IMR-90 (cell line): ENCODE data around the gene MSMO1. TPM values are rescaled to one million over a fixed set of nuclear protein-coding genes. Genes with fewer than 3 reads are reported as not detected.

Source experiments
- ATAC-seq: fragments of 200-7000 bp; cut with Tn5 transposase; 2 replicates; pipeline ENCODE4 v1.9.1; 2020; ENCODE audit warnings: low read depth, mild to moderate bottlenecking, moderate library complexity
- BruUV-seq: library from RNA; stranded (reverse); fragments of 400-500 nt; replicated peaks from 2 replicates; lab custom pipeline; 2021; lab: Mats Ljungman, UMichigan
- CTCF ChIA-PET: fragments of 300-600 bp; formaldehyde crosslinking; extraction: SDS; loops from one replicate; lab custom pipeline; 2021; ENCODE audit warnings: antibody characterized with exemption; lab: Yijun Ruan, JAX
- POLR2A ChIA-PET: fragments of 300-600 bp; sonication (Branson Sonifier 250); formaldehyde crosslinking; loops from one replicate; lab custom pipeline; 2022; ENCODE audit warnings: antibody characterized with exemption; ENCODE audit not compliant: unreplicated experiment; lab: Charles Lee
- DNase-seq: peaks from one replicate; pipeline ENCODE4 v3.0.0; 2013
- H2AFZ ChIP-seq: replicated peaks from 2 replicates; pipeline ENCODE3; 2013; ENCODE audit warnings: low read length, mild to moderate bottlenecking; ENCODE audit not compliant: poor library complexity
- H2AK5ac ChIP-seq: 2 replicates; pipeline ENCODE4 v1.6.1; 2013; ENCODE audit warnings: low read depth, low read length, inconsistent platforms
- H2AK9ac ChIP-seq: replicated peaks from 2 replicates; pipeline ENCODE3; 2013; ENCODE audit warnings: mild to moderate bottlenecking, low read depth, low read length, moderate library complexity; ENCODE audit not compliant: poor library complexity
- H2BK120ac ChIP-seq: 2 replicates; pipeline ENCODE4 v1.6.1; 2013; ENCODE audit warnings: low read depth, low read length, inconsistent platforms
- H2BK15ac ChIP-seq: 3 replicates; pipeline ENCODE4 v1.6.1; 2013; ENCODE audit warnings: low read depth, low read length, inconsistent platforms
- H2BK20ac ChIP-seq: 2 replicates; pipeline ENCODE4 v1.6.1; 2013; ENCODE audit warnings: low read depth, mild to moderate bottlenecking, inconsistent platforms, low read length, moderate library complexity
- H2BK5ac ChIP-seq: 2 replicates; pipeline ENCODE4 v1.6.1; 2013; ENCODE audit warnings: mild to moderate bottlenecking, low read depth, low read length, inconsistent platforms; ENCODE audit not compliant: poor library complexity, severe bottlenecking
- H3K14ac ChIP-seq: replicated peaks from 2 replicates; pipeline ENCODE4 v1.6.1; 2013; ENCODE audit warnings: low read depth, low read length, inconsistent platforms
- H3K18ac ChIP-seq: 2 replicates; pipeline ENCODE4 v1.6.1; 2013; ENCODE audit warnings: low read depth, low read length, control low read depth
- H3K23ac ChIP-seq: 2 replicates; pipeline ENCODE4 v1.6.1; 2013; ENCODE audit warnings: low read depth, low read length, inconsistent platforms
- H3K27ac ChIP-seq: 2 replicates; pipeline ENCODE4 v1.5.1; 2013; ENCODE audit warnings: mild to moderate bottlenecking, control low read depth, low read length; ENCODE audit not compliant: insufficient read depth
- H3K27me3 ChIP-seq: 2 replicates; pipeline ENCODE4 v1.6.1; 2013; ENCODE audit warnings: low read length; ENCODE audit not compliant: control insufficient read depth, insufficient read depth
- H3K36me3 ChIP-seq: 2 replicates; pipeline ENCODE4 v1.6.1; 2013; ENCODE audit warnings: low read length, mixed read lengths; ENCODE audit not compliant: control insufficient read depth, insufficient read depth
- H3K4ac ChIP-seq: 2 replicates; pipeline ENCODE4 v1.6.1; 2013; ENCODE audit warnings: low read depth, low read length, inconsistent platforms
- H3K4me1 ChIP-seq: 2 replicates; pipeline ENCODE4 v1.6.1; 2013; ENCODE audit warnings: low read length, mixed read lengths; ENCODE audit not compliant: control insufficient read depth, insufficient read depth
- H3K4me2 ChIP-seq: 2 replicates; pipeline ENCODE4 v1.6.1; 2013; ENCODE audit warnings: low read depth, mild to moderate bottlenecking, control low read depth, low read length, moderate library complexity
- H3K4me3 ChIP-seq: 2 replicates; pipeline ENCODE4 v1.5.1; 2013; ENCODE audit warnings: low read depth, mild to moderate bottlenecking, control low read depth, low read length, moderate library complexity; ENCODE audit not compliant: insufficient read depth
- H3K56ac ChIP-seq: 2 replicates; pipeline ENCODE4 v1.6.1; 2013; ENCODE audit warnings: low read length, inconsistent platforms; ENCODE audit not compliant: insufficient read depth; ENCODE audit errors: extremely low read depth
- H3K79me1 ChIP-seq, 2 experiments: 2 replicates each; pipeline ENCODE4 v1.6.1; 2013; ENCODE audit warnings: low read length in 2 of 2, inconsistent platforms in 1 of 2, low read depth in 1 of 2
- H3K9ac ChIP-seq: 2 replicates; pipeline ENCODE4 v1.6.1; 2013; ENCODE audit warnings: low read depth, low read length, control low read depth
- H3K9me1 ChIP-seq: 2 replicates; pipeline ENCODE4 v1.6.1; 2013; ENCODE audit warnings: low read length, inconsistent platforms; ENCODE audit not compliant: insufficient read depth
- H3K9me3 ChIP-seq: 2 replicates; pipeline ENCODE4 v1.6.1; 2013; ENCODE audit warnings: low read length; ENCODE audit not compliant: control insufficient read depth, insufficient read depth
- H4K20me1 ChIP-seq: 2 replicates; pipeline ENCODE4 v1.6.1; 2013; ENCODE audit warnings: low read length, inconsistent platforms; ENCODE audit not compliant: insufficient read depth
- H4K5ac ChIP-seq: 2 replicates; pipeline ENCODE4 v1.6.1; 2013; ENCODE audit warnings: mild to moderate bottlenecking, low read depth, low read length, control low read depth
- H4K8ac ChIP-seq, 2 experiments: 2 replicates each; pipeline ENCODE4 v1.6.1; 2013; ENCODE audit warnings: low read depth in 2 of 2, low read length in 2 of 2, control low read depth in 1 of 2, inconsistent platforms in 1 of 2
- H4K91ac ChIP-seq: 2 replicates; pipeline ENCODE4 v1.6.1; 2013; ENCODE audit warnings: low read depth, low read length, inconsistent platforms; ENCODE audit not compliant: insufficient read depth
- BHLHE40 ChIP-seq: fragments of 150-350 bp; IDR thresholded peaks from 2 replicates; pipeline ENCODE4 v1.6.1; 2016; ENCODE audit warnings: mild to moderate bottlenecking, low read depth, low read length
- CEBPB ChIP-seq: IDR thresholded peaks from 2 replicates; pipeline ENCODE4 v1.6.1; 2012; ENCODE audit warnings: low read depth, low read length, improper control_type of control experiment
- MAFK ChIP-seq: IDR thresholded peaks from 2 replicates; pipeline ENCODE4 v1.6.1; 2012; ENCODE audit warnings: low read depth, low read length, improper control_type of control experiment
- RAD21 ChIP-seq: IDR thresholded peaks from 2 replicates; pipeline ENCODE4 v1.6.1; 2012; ENCODE audit warnings: low read length, improper control_type of control experiment
- RCOR1 ChIP-seq: IDR thresholded peaks from 2 replicates; pipeline ENCODE4 v1.6.1; 2012; ENCODE audit warnings: mild to moderate bottlenecking, low read length, improper control_type of control experiment; ENCODE audit not compliant: insufficient replicate concordance
- RFX5 ChIP-seq: IDR thresholded peaks from 2 replicates; pipeline ENCODE4 v1.8.0; 2012; ENCODE audit warnings: low read depth, mild to moderate bottlenecking, low read length, moderate library complexity
- SMC3 ChIP-seq: fragments of 150-350 bp; IDR thresholded peaks from 2 replicates; pipeline ENCODE4 v1.6.1; 2016; ENCODE audit warnings: low read depth, mild to moderate bottlenecking, antibody characterized with exemption, low read length, moderate library complexity
- USF2 ChIP-seq: fragments of 150-350 bp; IDR thresholded peaks from 2 replicates; pipeline ENCODE4 v1.6.1; 2017; ENCODE audit warnings: mild to moderate bottlenecking, antibody characterized with exemption, low read length, low read depth
- WGBS, 2 experiments: methylation state at CpG; one replicate each; pipeline versions ENCODE4 v1.1.5 to v1.1.7; 2013; ENCODE audit warnings: missing lambda C conversion rate in 2 of 2; ENCODE audit not compliant: insufficient read length in 1 of 2; ENCODE audit errors: extremely low coverage in 2 of 2; 5-methylcytosine and 5-hydroxymethylcytosine counted together
- dilution Hi-C: fragments of 300-500 bp; cut with HindIII; formaldehyde crosslinking; loops from one replicate; pipeline ENCODE4 v1.14.3; 2018; ENCODE audit warnings: low sequenced_read_pairs; ENCODE audit not compliant: unreplicated experiment
- in situ Hi-C: fragments of 300-500 bp; cut with MboI; formaldehyde crosslinking; loops from 3 replicates; pipeline ENCODE4 v1.14.3; 2019; ENCODE audit warnings: low sequenced_read_pairs, inconsistent platforms, mixed read lengths
- intact Hi-C: fragments of 100-400 bp; cut with micrococcal nuclease; formaldehyde crosslinking; loops from 2 replicates; pipeline ENCODE4 v1.10.0; 2022
- polyA plus RNA-seq, 3 experiments: library from polyadenylated mRNA; depleted of rRNA; stranded (reverse); fragments of >200 nt; gene quantifications; 2 replicates each; pipeline ENCODE4 v1.2.3, GENCODE V29; 2012; ENCODE audit warnings: low replicate concordance in 1 of 3
- total RNA-seq: library from RNA; depleted of rRNA; stranded (reverse); fragments of >200 nt; gene quantifications from 2 replicates; pipeline ENCODE4 v1.2.3, GENCODE V29; 2012
- TF ChIP-seq, protein P1 (sequence below): conservative IDR thresholded peaks from 2 replicates; pipeline ENCODE4 v1.5.1; 2012; ENCODE audit warnings: mild to moderate bottlenecking, low read depth, low read length, improper control_type of control experiment

MSMO1 gene
- total and polyA plus RNA-seq, 2 of the 4 experiments (the other 2 are of a cell fraction): 40.1 to 42.1 TPM

DNA sequence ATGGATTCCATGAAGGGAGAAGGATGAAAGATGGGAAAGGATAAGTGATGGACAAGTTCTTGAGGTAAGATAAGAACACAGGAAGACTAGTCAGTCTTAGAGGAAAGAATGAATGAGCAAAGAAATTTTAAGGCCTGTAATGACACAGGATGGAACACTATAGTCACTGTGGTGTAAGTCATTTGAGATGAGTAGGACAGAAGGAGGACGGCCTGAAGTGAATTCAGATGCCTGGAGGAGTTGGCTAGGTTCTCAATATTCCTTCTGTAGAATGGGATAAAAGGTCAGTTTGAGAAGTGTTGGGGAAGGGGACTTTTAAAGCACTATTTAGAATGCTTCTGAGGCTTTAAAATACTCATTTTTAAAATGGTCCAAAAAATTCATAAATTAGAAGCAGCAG lies 3.9 kb downstream of the MSMO1 start:
- Histone ChIP-seq H3K18ac (no peak overlapping the region), H3K4me1 (peaks cover under 1% of the 10 kb centered on the region; the same call in 1 of the 2 replicates), H4K20me1 (no peaks in the 10 kb centered on the region), H3K27me3 (no peaks in the 10 kb centered on the region), H4K5ac (no peak overlapping the region), H2BK15ac (no peak overlapping the region), H3K4me2 (no peak overlapping the region), H4K91ac (no peak overlapping the region), H2BK20ac (no peak overlapping the region), H2AK5ac (no peak overlapping the region), H3K9me1 (0 out of 2 replicates have a peak, but pooled peaks cover under 1% of the 10 kb centered on the region), H3K79me1 (peaks cover 10 to 26% of the 10 kb centered on the region in 2 experiments), H3K9ac (no peak overlapping the region), H2AFZ (no peak overlapping the region), H3K14ac (no peak overlapping the region), H3K23ac (no peak overlapping the region), H2BK120ac (no peak overlapping the region), H3K4ac (no peak overlapping the region), H4K8ac (no peak overlapping the region), H2AK9ac (no peak overlapping the region), H2BK5ac (no peak overlapping the region), H3K9me3 (no peaks in the 10 kb centered on the region), H3K36me3 (no peaks in the 10 kb centered on the region), H3K27ac (no peak overlapping the region), H3K56ac (no peak overlapping the region), H3K4me3 (no peak overlapping the region)
- WGBS, 2 experiments: no CpG with 5 or more reads among the region's 1 CpG
- no peak for TF ChIP-seq RFX5
- TF ChIP-seq, protein P1, sequence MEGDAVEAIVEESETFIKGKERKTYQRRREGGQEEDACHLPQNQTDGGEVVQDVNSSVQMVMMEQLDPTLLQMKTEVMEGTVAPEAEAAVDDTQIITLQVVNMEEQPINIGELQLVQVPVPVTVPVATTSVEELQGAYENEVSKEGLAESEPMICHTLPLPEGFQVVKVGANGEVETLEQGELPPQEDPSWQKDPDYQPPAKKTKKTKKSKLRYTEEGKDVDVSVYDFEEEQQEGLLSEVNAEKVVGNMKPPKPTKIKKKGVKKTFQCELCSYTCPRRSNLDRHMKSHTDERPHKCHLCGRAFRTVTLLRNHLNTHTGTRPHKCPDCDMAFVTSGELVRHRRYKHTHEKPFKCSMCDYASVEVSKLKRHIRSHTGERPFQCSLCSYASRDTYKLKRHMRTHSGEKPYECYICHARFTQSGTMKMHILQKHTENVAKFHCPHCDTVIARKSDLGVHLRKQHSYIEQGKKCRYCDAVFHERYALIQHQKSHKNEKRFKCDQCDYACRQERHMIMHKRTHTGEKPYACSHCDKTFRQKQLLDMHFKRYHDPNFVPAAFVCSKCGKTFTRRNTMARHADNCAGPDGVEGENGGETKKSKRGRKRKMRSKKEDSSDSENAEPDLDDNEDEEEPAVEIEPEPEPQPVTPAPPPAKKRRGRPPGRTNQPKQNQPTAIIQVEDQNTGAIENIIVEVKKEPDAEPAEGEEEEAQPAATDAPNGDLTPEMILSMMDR: no peak
- TF ChIP-seq USF2: no peak
- no peak for TF ChIP-seq MAFK
- TF ChIP-seq BHLHE40: no peak
- no peak for TF ChIP-seq RCOR1
- no peak for TF ChIP-seq RAD21
- no peak for TF ChIP-seq SMC3
- TF ChIP-seq CEBPB: no peak
- BruUV-seq: no TSS peak
- DNase-seq (no peak), ATAC-seq (no peak)
- intact Hi-C loops: no loop called here
- ChIA-PET CTCF (no interaction called here), POLR2A (no interaction called here)
- in situ Hi-C loops: loop anchor here (25.0 kb wide), 1 partner anchor 119 kb away; the partner anchor contains the start of gene KLHL2
- dilution Hi-C loops: no loop called here
